NCI-H1417 treated with DMSO at 0.1 percent for 48 hours (cell line): ENCODE measurements around the gene CFAP77.

Experiments used
- DNase-seq: peaks from one replicate; lab custom pipeline; 2025; lab: John Stamatoyannopoulos, UW

CFAP77 gene

GRCh38 chr9:132600326-132600984 is 190.4 kb downstream of the CFAP77 start:
- DNase-seq, result no peak

GRCh38 chr9:132602207-132602606 is 192.2 kb downstream of the CFAP77 start:
- DNase-seq, result no peak

GRCh38 chr9:132605387-132605786 is 195.4 kb downstream of the CFAP77 start:
- DNase-seq, result no peak

GRCh38 chr9:132606066-132606465 is 196.1 kb downstream of the CFAP77 start:
- DNase-seq, result no peak

GRCh38 chr9:132609184-132609583 is 199.2 kb downstream of the CFAP77 start:
- DNase-seq, result no peak

GRCh38 chr9:132609829-132610228 is 199.8 kb downstream of the CFAP77 start:
- DNase-seq, result no peak

- no peak for DNase-seq
Measured at GRCh38 chr9:132610661-132611060, 200.7 kb downstream of the CFAP77 start.

GRCh38 chr9:132614324-132614723 is 204.3 kb downstream of the CFAP77 start:
- no peak for DNase-seq

GRCh38 chr9:132615774-132616173 is 205.8 kb downstream of the CFAP77 start:
- no peak for DNase-seq

- no peak for DNase-seq
Measured at GRCh38 chr9:132616725-132617124, 206.7 kb downstream of the CFAP77 start.

- DNase-seq, result no peak
Measured at GRCh38 chr9:132622159-132622558, 212.1 kb downstream of the CFAP77 start.
